Globus pallidus (tissue), 1 donor: ENCODE measurements around the gene ZIC1.

Experiments used
- DNase-seq: peaks from one replicate; pipeline ENCODE4 v3.0.0-alpha.2; 2015; ENCODE audit warnings: low spot score

Gene ZIC1

DNA sequence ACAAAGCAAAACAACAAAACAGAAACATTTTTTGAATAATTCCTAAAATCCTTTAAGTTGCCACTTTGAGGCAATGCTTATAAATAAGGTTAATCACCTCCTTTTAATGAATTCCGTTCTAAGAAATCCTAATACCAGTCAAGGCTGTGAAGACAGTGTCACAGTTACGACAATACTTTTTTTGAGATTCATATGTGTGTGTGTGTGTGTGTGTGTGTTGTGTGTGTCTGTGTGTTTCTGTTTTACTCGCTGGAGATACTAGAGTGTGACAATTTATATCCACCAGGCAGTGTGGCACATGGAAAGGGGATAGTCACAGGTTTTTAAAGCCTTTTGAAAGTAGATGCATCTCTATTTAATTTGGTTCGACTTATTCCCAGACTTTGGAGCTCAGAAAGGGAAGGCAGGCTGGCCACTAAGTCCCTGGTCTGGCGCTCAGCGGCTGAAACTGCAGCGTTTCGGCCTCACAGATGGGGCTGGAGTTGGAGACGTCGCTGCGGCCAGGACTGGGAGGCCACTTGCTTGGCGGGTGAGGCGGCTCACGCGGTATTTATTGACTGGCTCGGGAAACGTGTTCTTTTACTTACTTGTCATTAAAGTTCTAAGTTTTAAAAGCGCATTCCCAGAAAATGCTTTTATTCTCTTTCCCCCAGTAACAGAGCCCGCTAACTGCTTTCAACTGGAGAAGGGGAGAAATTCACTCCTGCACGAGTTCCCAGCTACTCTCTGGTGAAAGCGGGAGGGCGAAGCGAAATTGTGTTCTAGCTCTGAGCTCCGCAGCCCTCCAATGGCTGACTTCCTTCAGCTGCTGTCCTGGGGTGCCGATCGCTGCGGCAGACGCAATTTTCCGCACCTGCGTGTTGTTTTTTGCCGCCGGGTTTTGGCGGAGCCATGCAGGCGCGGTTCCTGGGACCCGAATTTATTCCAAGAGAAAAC is 13.7 kb downstream of the ZIC1 start:
- no peak for DNase-seq

DNA sequence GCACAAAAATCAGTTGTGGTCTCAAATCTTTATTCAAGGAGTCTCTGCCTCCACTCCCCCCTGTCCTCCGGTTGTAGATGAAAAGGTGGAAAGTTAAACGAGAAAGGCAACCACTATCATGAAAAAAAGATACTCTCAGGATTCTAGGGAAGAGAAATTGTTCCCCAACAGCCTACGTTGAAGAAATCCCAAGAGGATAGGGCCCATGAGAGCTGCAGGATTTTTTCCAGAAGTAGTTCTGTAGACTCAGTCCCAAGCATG is 14.3 kb downstream of the ZIC1 start:
- no peak for DNase-seq

DNA sequence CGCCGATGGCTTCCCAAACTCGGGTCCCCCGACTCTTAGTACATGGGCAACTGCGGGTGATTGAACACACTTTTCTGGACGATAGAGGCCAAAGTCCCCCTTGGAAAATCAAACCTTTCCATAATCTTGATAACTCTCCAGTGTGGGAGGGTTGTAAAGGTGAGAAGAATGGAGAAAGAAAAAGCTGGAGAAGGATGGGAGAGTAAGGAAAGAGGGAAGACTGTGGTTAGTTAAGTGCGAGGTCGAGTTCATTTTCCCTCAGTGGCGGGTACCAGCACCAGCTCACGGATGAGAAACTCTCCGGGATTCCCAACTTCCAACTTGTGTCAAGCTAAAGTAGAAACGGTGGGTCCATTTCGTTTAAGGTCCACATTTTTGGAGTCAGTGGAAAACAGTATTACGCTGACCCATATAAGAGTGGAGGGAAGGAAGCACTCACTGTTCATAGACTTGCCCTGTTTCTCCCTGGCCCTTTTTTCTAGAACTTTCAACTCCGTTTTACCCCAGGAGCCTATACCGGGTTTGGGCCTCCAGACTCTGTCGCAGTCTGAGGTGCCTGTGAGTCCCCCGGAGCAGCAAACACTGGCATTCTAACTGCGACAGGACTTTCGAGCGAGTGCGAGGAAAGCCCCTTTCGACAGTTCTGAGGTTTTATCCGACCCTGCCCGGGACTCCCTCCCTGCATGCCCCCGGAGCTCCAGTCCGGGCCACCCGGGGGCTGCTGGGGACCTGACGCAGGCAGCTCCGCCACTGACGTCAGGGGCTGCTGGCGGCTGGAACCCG is 14.8 kb downstream of the ZIC1 start:
- DNase-seq = no peak

DNA sequence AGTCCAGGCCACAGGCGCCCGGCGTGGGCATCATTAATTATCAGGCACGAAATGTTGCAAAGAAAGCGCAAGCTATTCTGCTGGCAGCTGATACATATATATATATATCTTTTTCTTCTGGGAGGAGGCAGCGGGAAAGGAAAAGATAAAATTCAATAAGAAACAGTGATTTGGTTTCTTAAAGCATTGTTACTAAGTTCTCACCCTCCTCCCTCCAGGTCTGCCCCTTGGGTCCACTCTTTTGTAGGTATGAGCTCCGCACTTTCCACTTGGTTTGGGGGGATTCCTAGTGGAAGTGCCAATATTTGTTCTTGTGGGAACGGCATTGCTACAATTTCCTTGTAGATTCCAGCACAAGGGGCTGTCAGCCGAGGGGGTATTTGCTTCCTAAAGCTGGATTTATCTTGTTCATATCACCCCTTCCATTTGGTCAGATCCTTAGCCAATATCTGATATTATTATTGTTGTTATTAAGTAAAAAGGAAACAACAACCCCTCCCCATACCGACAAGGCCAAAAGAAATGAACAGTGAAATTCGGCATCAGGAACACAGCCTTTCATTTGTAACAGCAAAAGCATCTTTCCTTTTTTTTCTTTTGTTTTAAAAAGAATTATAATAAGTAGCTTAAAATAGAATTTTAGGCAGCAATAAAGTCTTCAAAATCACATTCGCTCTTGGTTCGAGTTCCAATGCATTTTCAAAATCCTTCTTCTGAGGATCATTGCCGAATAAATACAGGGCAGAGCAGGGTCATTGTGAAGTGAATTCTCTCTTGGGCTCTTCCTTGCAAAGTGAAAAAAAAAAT is 15.6 kb downstream of the ZIC1 start:
- no peak for DNase-seq

DNA sequence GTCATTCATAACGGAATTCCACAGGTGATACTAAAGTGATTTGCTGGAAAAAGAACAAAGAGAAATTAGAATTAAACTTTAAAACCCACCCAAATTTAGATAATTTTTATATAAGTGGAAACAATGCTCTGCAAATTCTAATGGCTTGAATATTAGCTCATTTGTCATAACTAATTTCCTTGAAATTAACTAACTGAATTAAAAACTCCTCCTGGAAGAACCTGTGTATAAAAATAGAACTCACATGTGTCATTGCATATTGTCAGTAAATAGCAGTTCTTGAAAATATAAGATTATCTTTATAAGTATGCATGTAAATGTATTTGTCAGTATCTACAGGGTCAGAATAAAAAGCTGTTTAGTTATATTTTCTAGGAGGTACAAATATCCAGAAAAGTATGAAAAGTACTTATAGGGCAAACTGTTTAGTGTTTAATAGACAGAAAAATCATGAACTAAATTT is 16.3 kb downstream of the ZIC1 start:
- DNase-seq = no peak

DNA sequence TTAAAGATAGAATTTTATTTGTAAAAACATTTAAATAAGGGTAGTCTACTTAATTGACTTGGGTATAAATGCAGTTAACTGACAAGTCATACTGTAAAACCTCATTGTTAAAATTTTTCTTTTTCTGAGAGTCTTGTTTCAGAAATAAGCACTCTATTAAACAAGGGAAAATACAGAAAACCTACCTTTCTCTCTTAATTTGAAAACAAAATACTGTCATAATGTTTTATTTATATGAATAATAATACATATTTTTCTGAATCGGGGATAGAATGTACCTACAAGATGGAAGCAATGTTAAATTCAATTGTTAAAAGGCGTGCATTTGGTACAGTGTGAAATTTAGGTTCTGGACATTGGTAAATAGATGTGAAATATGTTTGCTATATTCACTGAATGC is 17.8 kb downstream of the ZIC1 start:
- DNase-seq = no peak

DNA sequence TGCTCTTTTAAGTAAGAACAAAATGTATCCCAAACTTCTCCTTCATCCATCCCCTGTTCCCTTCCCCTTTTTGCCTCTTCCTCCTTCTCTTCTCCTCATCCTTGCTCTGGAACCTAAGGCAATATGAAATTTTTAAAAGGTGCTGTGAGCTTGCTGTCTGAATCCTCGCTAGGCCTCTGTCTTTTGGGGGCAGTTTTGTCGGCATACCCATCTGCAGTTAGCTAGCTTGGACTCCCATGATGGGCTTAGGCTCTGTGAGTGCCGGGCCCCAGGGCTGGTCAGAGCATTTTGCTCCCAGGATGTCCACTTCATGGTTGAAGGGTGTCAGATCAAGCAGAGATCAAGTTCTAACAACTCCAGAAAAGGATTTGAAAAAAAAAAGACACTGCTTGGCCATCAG is 18.6 kb downstream of the ZIC1 start:
- no peak for DNase-seq

DNA sequence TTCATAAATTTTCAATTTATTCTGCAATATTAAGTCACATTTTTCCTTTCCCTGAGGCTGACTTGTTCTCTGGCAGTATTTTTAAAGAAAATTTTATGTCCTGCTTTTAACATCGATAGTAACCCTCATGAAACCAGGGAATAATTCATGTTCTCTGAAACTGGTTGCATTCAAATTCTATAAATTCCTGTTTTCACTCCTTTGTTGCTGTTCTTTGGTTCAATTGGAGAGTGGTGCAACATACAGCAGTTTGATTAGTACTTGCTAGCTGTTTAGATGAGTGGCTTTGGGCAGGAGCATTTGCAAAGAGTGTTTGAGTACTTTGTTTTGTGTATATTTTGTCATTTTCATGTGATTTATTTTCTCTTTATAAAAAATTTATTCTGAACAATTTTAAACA is 19.2 kb downstream of the ZIC1 start:
- DNase-seq = no peak

DNA sequence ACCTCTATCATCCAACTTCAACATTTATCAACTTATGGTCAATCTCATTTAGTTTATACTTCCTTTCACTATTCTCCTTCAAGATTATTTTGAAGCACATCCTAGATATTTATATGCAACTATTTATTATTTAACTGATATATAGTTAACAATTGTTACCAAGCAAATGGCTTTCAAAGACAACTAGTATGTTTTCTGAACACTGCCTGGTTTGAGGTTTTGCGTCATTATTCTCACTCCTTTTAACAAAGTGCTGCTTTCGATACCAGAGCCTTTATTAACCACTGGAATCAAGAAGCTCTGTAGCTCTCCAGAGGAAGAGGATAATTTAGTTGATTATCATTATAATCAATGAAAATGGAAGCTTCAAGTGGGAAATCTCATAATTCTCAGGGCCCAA is 19.6 kb downstream of the ZIC1 start:
- DNase-seq = no peak

DNA sequence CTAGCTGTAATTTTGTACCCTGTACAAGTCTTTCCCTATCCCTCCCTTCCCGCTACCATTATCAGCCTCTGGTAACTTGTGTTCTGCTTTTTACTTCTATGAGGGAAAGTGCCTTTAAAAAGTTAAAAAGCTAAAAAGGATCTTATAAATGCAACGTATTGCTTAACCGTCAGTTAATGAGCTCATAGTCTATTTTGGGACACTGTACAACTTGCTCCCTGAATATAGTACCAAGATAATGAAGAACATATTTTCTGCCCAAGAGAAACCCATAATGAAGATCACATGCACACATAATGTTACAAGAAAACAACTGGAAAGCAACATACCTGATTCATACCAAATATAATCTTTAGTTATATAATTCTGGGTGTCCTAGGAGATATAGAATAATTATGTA is 22.6 kb downstream of the ZIC1 start:
- DNase-seq = no peak

DNA sequence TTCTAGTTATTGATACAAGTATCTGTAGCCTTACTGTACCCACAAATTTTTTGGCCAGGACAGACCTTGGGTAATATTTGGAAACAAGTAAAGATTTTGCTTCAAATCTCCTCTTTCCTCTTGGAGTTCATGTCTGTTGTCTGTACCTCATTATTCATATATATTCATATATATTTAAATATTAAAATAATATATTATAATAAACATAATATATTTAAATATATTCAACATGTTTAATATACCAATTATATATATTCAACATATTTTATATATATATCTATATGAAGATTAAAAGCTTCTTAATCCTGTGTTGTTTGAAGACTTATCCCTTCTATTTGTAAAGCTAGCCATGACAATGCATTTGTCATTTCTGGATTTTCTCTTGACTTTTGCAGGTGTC is 38.1 kb downstream of the ZIC1 start:
- DNase-seq = no peak

DNA sequence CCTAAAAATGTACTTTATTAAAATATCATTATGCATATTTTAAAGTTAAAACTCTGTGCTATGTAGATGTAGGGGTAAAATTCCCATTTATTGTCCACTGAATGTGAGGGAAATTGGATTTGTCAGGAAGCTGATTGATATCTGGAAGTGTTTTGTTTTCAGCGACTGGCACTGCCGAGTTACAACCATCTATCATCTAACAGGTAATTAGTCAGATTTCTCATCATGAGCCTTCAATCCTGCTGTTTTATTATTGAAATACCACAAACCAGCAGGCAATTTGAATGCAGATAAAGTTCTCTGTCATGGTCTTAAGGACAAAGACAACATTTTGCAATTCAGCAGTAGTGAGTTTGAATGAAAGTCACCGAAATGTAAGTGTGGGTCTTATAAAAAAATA is 40.5 kb downstream of the ZIC1 start:
- DNase-seq = no peak

DNA sequence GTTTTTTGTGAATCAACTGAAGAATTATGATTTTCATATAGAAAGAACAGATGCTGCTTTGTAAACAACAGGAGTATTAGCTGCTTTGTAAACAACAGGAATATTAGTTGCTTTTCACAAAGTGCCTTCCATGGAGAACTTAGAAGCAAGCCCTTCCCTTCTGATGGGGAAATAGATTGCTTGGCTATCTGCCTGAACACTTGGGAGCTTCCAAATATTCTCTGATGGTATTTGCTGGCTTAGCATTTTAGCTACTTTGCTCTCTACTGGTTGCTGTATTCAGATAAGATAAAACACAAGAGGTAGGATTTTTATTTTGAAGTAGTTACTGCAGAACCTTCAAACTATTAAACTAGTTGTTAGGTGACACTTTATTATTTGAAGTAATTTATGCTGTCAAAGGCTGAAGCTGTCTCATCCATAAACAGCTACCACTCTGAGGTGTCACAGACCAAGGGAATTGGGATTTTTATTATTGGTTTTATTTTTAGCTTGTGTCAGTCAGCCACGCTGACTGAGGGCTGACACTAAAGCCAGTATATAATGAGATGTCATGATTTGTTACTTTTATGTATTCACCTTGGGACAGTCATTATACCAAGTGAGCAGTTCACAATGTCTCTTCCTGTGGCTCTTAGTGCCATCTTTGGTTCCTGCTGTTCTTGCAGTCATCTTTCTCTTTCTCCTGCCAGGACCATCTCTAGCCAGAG is 50.0 kb downstream of the ZIC1 start:
- no peak for DNase-seq

DNA sequence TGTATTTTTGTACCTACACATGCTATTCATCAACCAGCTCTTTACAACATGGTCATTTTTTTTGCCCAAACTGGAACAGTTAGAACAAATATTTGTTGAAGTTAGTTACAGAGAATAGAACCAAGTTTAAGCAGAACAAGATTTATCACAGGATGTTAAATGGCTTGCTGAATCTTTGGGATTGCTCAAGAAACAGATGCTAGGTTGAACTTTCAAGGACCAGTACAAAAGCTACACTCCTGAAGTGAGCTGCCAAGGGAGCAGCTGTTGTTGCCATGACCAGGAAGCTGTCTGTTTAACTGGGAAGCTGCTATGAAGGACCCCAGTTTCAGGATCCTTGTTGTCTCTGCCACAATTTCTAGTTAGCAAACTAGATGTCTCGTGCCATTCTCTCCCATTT is 53.7 kb downstream of the ZIC1 start:
- no peak for DNase-seq
